Measurements from ENCODE around the gene SDK1.

GRCh38 chr7:3836855-3837254, 535.8 kb downstream of the SDK1 start:
- TF ChIP-seq CTCF (IDR thresholded peaks at IDR 0.05; ENCODE audit: low read depth, low read length, missing input control) = no peak
- TF ChIP-seq ATF3 (IDR thresholded peaks at IDR 0.05) = no peak
- TF ChIP-seq REST (IDR thresholded peaks at IDR 0.05) = no peak
- no peak for TF ChIP-seq EGR1 (IDR thresholded peaks at IDR 0.05; ENCODE audit: low read depth in 2 of 2)
- TF ChIP-seq TAF1 (conservative IDR thresholded peaks at IDR 0.05) = no peak
- no peak for TF ChIP-seq YY1 (IDR thresholded peaks at IDR 0.05)
- TF ChIP-seq RXRA (IDR thresholded peaks at IDR 0.05) = no peak
- TF ChIP-seq NR2F2 (IDR thresholded peaks at IDR 0.05) = no peak
- TF ChIP-seq SP1 (IDR thresholded peaks at IDR 0.05) = no peak
- TF ChIP-seq MAX (IDR thresholded peaks at IDR 0.05) = no peak

Data from liver (tissue), 3 donors.